H9 (cell line): ENCODE results near the gene PPP2R3C. TPM values are rescaled to one million over a fixed set of nuclear protein-coding genes. Genes with fewer than 3 reads are reported as not detected.
"Not testable (repeated sequence)": the region's sequence is repeated elsewhere in the genome, so short reads cannot be mapped to it uniquely, and the experiment has no call there.

Experiments used
- DNase-seq: peaks from one replicate; pipeline ENCODE4 v3.0.0-alpha.2; 2017
- H2AFZ ChIP-seq: one replicate; pipeline ENCODE4 v1.6.1; 2013; ENCODE audit warnings: mild to moderate bottlenecking, low read length, control low read depth, moderate library complexity
- H2AK5ac ChIP-seq: 2 replicates; pipeline ENCODE4 v1.6.1; 2013; ENCODE audit warnings: low read length, control low read depth, mixed read lengths; ENCODE audit not compliant: insufficient read length
- H2BK120ac ChIP-seq: one replicate; pipeline ENCODE4 v1.6.1; 2013; ENCODE audit warnings: low read depth, mild to moderate bottlenecking, low read length, control low read depth, inconsistent platforms; ENCODE audit not compliant: poor library complexity, severe bottlenecking
- H2BK12ac ChIP-seq: 2 replicates; pipeline ENCODE4 v1.6.1; 2013; ENCODE audit warnings: low read length, control low read depth, mixed read lengths, low read depth; ENCODE audit not compliant: insufficient read length
- H2BK15ac ChIP-seq: 2 replicates; pipeline ENCODE4 v1.6.1; 2013; ENCODE audit warnings: low read depth, low read length, control low read depth
- H2BK20ac ChIP-seq: one replicate; pipeline ENCODE4 v1.6.1; 2013; ENCODE audit warnings: low read depth, mild to moderate bottlenecking, low read length, control low read depth, inconsistent platforms; ENCODE audit not compliant: poor library complexity, severe bottlenecking
- H2BK5ac ChIP-seq: 2 replicates; pipeline ENCODE4 v1.6.1; 2013; ENCODE audit warnings: low read length, control low read depth, mixed read lengths; ENCODE audit not compliant: insufficient read length
- H3K14ac ChIP-seq: 2 replicates; pipeline ENCODE4 v1.6.1; 2013; ENCODE audit warnings: low read length, control low read depth; ENCODE audit not compliant: insufficient read depth
- H3K18ac ChIP-seq: 2 replicates; pipeline ENCODE4 v1.6.1; 2013; ENCODE audit warnings: low read depth, mild to moderate bottlenecking, mixed read lengths, low read length, control low read depth; ENCODE audit not compliant: insufficient read length
- H3K23ac ChIP-seq: 2 replicates; pipeline ENCODE4 v1.6.1; 2013; ENCODE audit warnings: low read length, control low read depth, mixed read lengths, low read depth; ENCODE audit not compliant: insufficient read length
- H3K23me2 ChIP-seq: 2 replicates; pipeline ENCODE4 v1.6.1; 2013; ENCODE audit warnings: low read depth, mild to moderate bottlenecking, mixed read lengths, low read length, control low read depth; ENCODE audit not compliant: insufficient read length, poor library complexity, severe bottlenecking
- H3K27ac ChIP-seq: 2 replicates; pipeline ENCODE4 v1.5.1; 2013; ENCODE audit warnings: low read length, control low read depth, mixed read lengths, low read depth; ENCODE audit not compliant: insufficient read length
- H3K27me3 ChIP-seq: 2 replicates; pipeline ENCODE4 v1.6.1; 2013; ENCODE audit warnings: low read length, control low read depth, inconsistent platforms; ENCODE audit not compliant: insufficient read depth
- H3K4ac ChIP-seq: 2 replicates; pipeline ENCODE4 v1.6.1; 2013; ENCODE audit warnings: low read depth, mild to moderate bottlenecking, control low read depth, inconsistent platforms, low read length, moderate library complexity
- H3K4me1 ChIP-seq: 2 replicates; pipeline ENCODE4 v1.6.1; 2013; ENCODE audit warnings: low read length, control low read depth, inconsistent platforms; ENCODE audit not compliant: insufficient read depth
- H3K4me2 ChIP-seq: 2 replicates; pipeline ENCODE4 v1.6.1; 2013; ENCODE audit warnings: low read length, control low read depth, mixed read lengths; ENCODE audit not compliant: insufficient read length, insufficient read depth
- H3K56ac ChIP-seq: 2 replicates; pipeline ENCODE4 v1.6.1; 2013; ENCODE audit warnings: low read depth, mild to moderate bottlenecking, mixed read lengths, low read length, control low read depth; ENCODE audit not compliant: insufficient read length
- H3K79me1 ChIP-seq: 2 replicates; pipeline ENCODE4 v1.6.1; 2013; ENCODE audit warnings: low read depth, mild to moderate bottlenecking, moderate library complexity, low read length, control low read depth, inconsistent platforms; ENCODE audit not compliant: insufficient read depth, poor library complexity, severe bottlenecking
- H3K79me2 ChIP-seq: 2 replicates; pipeline ENCODE4 v1.6.1; 2013; ENCODE audit warnings: low read length, control low read depth, inconsistent platforms; ENCODE audit not compliant: insufficient read depth
- H3K9ac ChIP-seq: 2 replicates; pipeline ENCODE4 v1.6.1; 2013; ENCODE audit warnings: low read length, control low read depth, mixed read lengths; ENCODE audit not compliant: insufficient read length; ENCODE audit errors: extremely low read depth
- H3K9me3 ChIP-seq: one replicate; pipeline ENCODE4 v1.6.1; 2013; ENCODE audit warnings: low read depth, low read length, inconsistent platforms; ENCODE audit not compliant: control insufficient read depth
- H3T11ph ChIP-seq: one replicate; pipeline ENCODE4 v1.6.1; 2013; ENCODE audit warnings: mild to moderate bottlenecking, low read length, control low read depth, inconsistent platforms
- H4K20me1 ChIP-seq: one replicate; pipeline ENCODE4 v1.6.1; 2013; ENCODE audit not compliant: control insufficient read depth, insufficient read length, insufficient read depth
- H4K5ac ChIP-seq: 2 replicates; pipeline ENCODE4 v1.6.1; 2013; ENCODE audit warnings: low read depth, mild to moderate bottlenecking, mixed read lengths, low read length, control low read depth; ENCODE audit not compliant: insufficient read length
- H4K8ac ChIP-seq: replicated peaks from 2 replicates; pipeline ENCODE4 v1.6.1; 2013; ENCODE audit warnings: low read length, control low read depth, mixed read lengths, low read depth; ENCODE audit not compliant: insufficient read length
- H4K91ac ChIP-seq: 2 replicates; pipeline ENCODE4 v1.6.1; 2013; ENCODE audit warnings: low read depth, mild to moderate bottlenecking, moderate library complexity, mixed read lengths, low read length, control low read depth; ENCODE audit not compliant: insufficient read length
- H3K27ac Mint-ChIP-seq, 3 experiments: 2 replicates in 2 of 3; 3 replicates in 1 of 3; pipeline ENCODE4 v1.8.0; 2020 to 2021; ENCODE audit warnings: mixed read lengths in 3 of 3, mild to moderate bottlenecking in 1 of 3, moderate library complexity in 1 of 3
- H3K27me3 Mint-ChIP-seq: 2 replicates; pipeline ENCODE4 v1.8.0; 2021; ENCODE audit warnings: low read depth, mild to moderate bottlenecking, moderate library complexity, mixed read lengths
- H3K36me3 Mint-ChIP-seq, 3 experiments: 2 replicates in 2 of 3; 3 replicates in 1 of 3; pipeline ENCODE4 v1.8.0; 2020 to 2021; ENCODE audit warnings: low read depth in 3 of 3, mixed read lengths in 3 of 3; ENCODE audit not compliant: insufficient read depth in 1 of 3
- H3K4me1 Mint-ChIP-seq, 2 experiments: 2 replicates each; pipeline ENCODE4 v1.8.0; 2020; ENCODE audit warnings: mixed read lengths in 2 of 2
- H3K4me3 Mint-ChIP-seq, 2 experiments: 2 replicates in 1 of 2; 3 replicates in 1 of 2; pipeline ENCODE4 v1.8.0; 2020 to 2021; ENCODE audit warnings: mild to moderate bottlenecking in 2 of 2, mixed read lengths in 2 of 2, moderate library complexity in 1 of 2
- H3K9me3 Mint-ChIP-seq, 2 experiments: 2 replicates in 1 of 2; 3 replicates in 1 of 2; pipeline ENCODE4 v1.8.0; 2020; ENCODE audit warnings: mild to moderate bottlenecking in 2 of 2, mixed read lengths in 2 of 2, moderate library complexity in 1 of 2
- CTCF ChIP-seq: fragments of 200-600 bp; sonication (generic); conservative IDR thresholded peaks from 3 replicates; pipeline ENCODE4 v1.8.0; 2021; ENCODE audit warnings: antibody characterized with exemption, mild to moderate bottlenecking
- WGBS: extraction: QIAGEN DNeasy Blood & Tissue Kit; methylation state at CpG from one replicate; pipeline ENCODE4 v1.1.7; 2013; ENCODE audit warnings: missing lambda C conversion rate, low lambda C conversion rate, mixed read lengths; ENCODE audit not compliant: insufficient read length; ENCODE audit errors: extremely low coverage; 5-methylcytosine and 5-hydroxymethylcytosine counted together
- total RNA-seq: library from RNA; stranded (reverse); gene quantifications from 2 replicates; pipeline ENCODE4 v1.2.1, GENCODE V29; 2021

Gene PPP2R3C
- total RNA-seq, 1 experiment from 2014 or later: 51.1 TPM

- H4K8ac ChIP-seq: no peak overlapping the region
- no peak overlapping the region for H3T11ph ChIP-seq
- Mint-ChIP-seq H3K36me3 (peaks cover 30 to 62% (median 56%) of the 10 kb centered on the region in 3 experiments), H3K27ac (no peak overlapping the region), H3K27me3 (no peaks in the 10 kb centered on the region), H3K4me1 (peaks cover 5 to 6% of the 10 kb centered on the region in 2 experiments), H3K4me3 (no peak overlapping the region), H3K9me3 (peaks cover 9 to 11% of the 10 kb centered on the region in 2 experiments; a peak in 4 of 5 replicates)
- H2BK120ac ChIP-seq: no peak overlapping the region
- no peak overlapping the region for H4K91ac ChIP-seq
- H3K9me3 ChIP-seq: no peaks in the 10 kb centered on the region
- H3K4me2 ChIP-seq: no peak overlapping the region
- H3K79me2 ChIP-seq: no peaks in the 10 kb centered on the region
- no peak overlapping the region for H2BK12ac ChIP-seq
- H3K9ac ChIP-seq: no peak overlapping the region
- H3K18ac ChIP-seq: no peak overlapping the region
- no peak overlapping the region for H2BK15ac ChIP-seq
- H2BK5ac ChIP-seq: no peak overlapping the region
- no peaks in the 10 kb centered on the region; the same call in 1 of the 2 replicates for H3K4me1 ChIP-seq
- H3K56ac ChIP-seq: no peak overlapping the region
- no peak for TF ChIP-seq CTCF
- no peak overlapping the region for H3K14ac ChIP-seq
- no peak overlapping the region for H3K23ac ChIP-seq
- no peak for DNase-seq
- H3K4ac ChIP-seq: no peak overlapping the region
- no peaks in the 10 kb centered on the region for H3K79me1 ChIP-seq
- H4K20me1 ChIP-seq: no peaks in the 10 kb centered on the region
- no peak overlapping the region for H2AFZ ChIP-seq
- no peak overlapping the region for H2BK20ac ChIP-seq
- H4K5ac ChIP-seq: no peak overlapping the region
- H3K23me2 ChIP-seq: no peaks in the 10 kb centered on the region
- H2AK5ac ChIP-seq: no peak overlapping the region
- H3K27ac ChIP-seq: no peak overlapping the region
- no peaks in the 10 kb centered on the region for H3K27me3 ChIP-seq
Observed at GRCh38 chr14:35107866-35108265, 13.9 kb downstream of the PPP2R3C start.

GRCh38 chr14:35094645-35095044 is 27.1 kb downstream of the PPP2R3C start:
- not testable (repeated sequence) for H2BK20ac ChIP-seq, H3K9me3 ChIP-seq, H2BK120ac ChIP-seq, H3K56ac ChIP-seq, H3K9ac ChIP-seq, H3K9me3 Mint-ChIP-seq, H3K79me1 ChIP-seq, H4K91ac ChIP-seq, H2AFZ ChIP-seq, H3T11ph ChIP-seq, H2BK15ac ChIP-seq, H3K4me3 Mint-ChIP-seq, H3K27me3 ChIP-seq, H3K4me1 Mint-ChIP-seq, H3K23me2 ChIP-seq, H3K4me1 ChIP-seq, H3K27me3 Mint-ChIP-seq, H3K27ac ChIP-seq, DNase-seq, H3K79me2 ChIP-seq, H3K4ac ChIP-seq, H3K14ac ChIP-seq, H2BK12ac ChIP-seq, H3K18ac ChIP-seq, H4K20me1 ChIP-seq, H3K4me2 ChIP-seq, H2BK5ac ChIP-seq, H2AK5ac ChIP-seq, H4K5ac ChIP-seq, H3K27ac Mint-ChIP-seq, H3K23ac ChIP-seq, H4K8ac ChIP-seq
- WGBS: no CpG with 5 or more reads among the region's 6 CpGs
- H3K36me3 Mint-ChIP-seq: peaks cover 35 to 80% (median 56%) of the 10 kb centered on the region in 3 experiments
